GM19452 (cell line): ENCODE results near the gene RNF11.
"Not testable (repeated sequence)": the region's sequence is repeated elsewhere in the genome, so short reads cannot be mapped to it uniquely, and the experiment has no call there.

Experiments used
- ATAC-seq: cut with Tn5 transposase; IDR thresholded peaks from one replicate; pipeline ENCODE4 v1.9.1; 2021; ENCODE audit not compliant: unreplicated experiment

RNF11 gene

GRCh38 chr1:51227231-51227960 is 8.7 kb upstream of the RNF11 start:
- not testable (repeated sequence) for ATAC-seq

GRCh38 chr1:51228471-51228870 is 7.6 kb upstream of the RNF11 start:
- not testable (repeated sequence) for ATAC-seq

GRCh38 chr1:51230501-51231078 is 5.5 kb upstream of the RNF11 start:
- no peak for ATAC-seq

GRCh38 chr1:51231120-51231519 is 5.0 kb upstream of the RNF11 start:
- no peak for ATAC-seq

- no peak for ATAC-seq
These were observed 4.2 kb upstream of the RNF11 start for GRCh38 chr1:51231896-51232295.

- not testable (repeated sequence) for ATAC-seq
These were observed 1.8 kb upstream of the RNF11 start for GRCh38 chr1:51234236-51234635.

GRCh38 chr1:51234721-51235425 is 1.2 kb upstream of the RNF11 start:
- ATAC-seq: peak; percentile 65

GRCh38 chr1:51236531-51237350 is 668 bp downstream of the RNF11 start:
- peak; percentile 8 for ATAC-seq

GRCh38 chr1:51237351-51238033 is 1.4 kb downstream of the RNF11 start:
- no peak for ATAC-seq

- ATAC-seq: no peak
These were observed 1.9 kb downstream of the RNF11 start for GRCh38 chr1:51238034-51238403.

- no peak for ATAC-seq
These were observed 4.0 kb downstream of the RNF11 start for GRCh38 chr1:51240084-51240483.

- no peak for ATAC-seq
These were observed 5.0 kb downstream of the RNF11 start for GRCh38 chr1:51241119-51241518.

- ATAC-seq: no peak
These were observed 6.5 kb downstream of the RNF11 start for GRCh38 chr1:51242546-51242945.

GRCh38 chr1:51247022-51247421 is 10.9 kb downstream of the RNF11 start:
- ATAC-seq: peak; percentile 81

GRCh38 chr1:51247499-51247898 is 11.4 kb downstream of the RNF11 start:
- ATAC-seq: no peak

- ATAC-seq: no peak
These were observed 13.4 kb downstream of the RNF11 start for GRCh38 chr1:51249445-51249844.

GRCh38 chr1:51250729-51251128 is 14.7 kb downstream of the RNF11 start:
- not testable (repeated sequence) for ATAC-seq

GRCh38 chr1:51251165-51251564 is 15.1 kb downstream of the RNF11 start:
- not testable (repeated sequence) for ATAC-seq

- no peak for ATAC-seq
These were observed 16.3 kb downstream of the RNF11 start for GRCh38 chr1:51252366-51252765.

- ATAC-seq: no peak
These were observed 17.6 kb downstream of the RNF11 start for GRCh38 chr1:51253691-51254090.

- no peak for ATAC-seq
These were observed 19.3 kb downstream of the RNF11 start for GRCh38 chr1:51255331-51255730.
